ENCODE data around the gene BACH2.

DNA sequence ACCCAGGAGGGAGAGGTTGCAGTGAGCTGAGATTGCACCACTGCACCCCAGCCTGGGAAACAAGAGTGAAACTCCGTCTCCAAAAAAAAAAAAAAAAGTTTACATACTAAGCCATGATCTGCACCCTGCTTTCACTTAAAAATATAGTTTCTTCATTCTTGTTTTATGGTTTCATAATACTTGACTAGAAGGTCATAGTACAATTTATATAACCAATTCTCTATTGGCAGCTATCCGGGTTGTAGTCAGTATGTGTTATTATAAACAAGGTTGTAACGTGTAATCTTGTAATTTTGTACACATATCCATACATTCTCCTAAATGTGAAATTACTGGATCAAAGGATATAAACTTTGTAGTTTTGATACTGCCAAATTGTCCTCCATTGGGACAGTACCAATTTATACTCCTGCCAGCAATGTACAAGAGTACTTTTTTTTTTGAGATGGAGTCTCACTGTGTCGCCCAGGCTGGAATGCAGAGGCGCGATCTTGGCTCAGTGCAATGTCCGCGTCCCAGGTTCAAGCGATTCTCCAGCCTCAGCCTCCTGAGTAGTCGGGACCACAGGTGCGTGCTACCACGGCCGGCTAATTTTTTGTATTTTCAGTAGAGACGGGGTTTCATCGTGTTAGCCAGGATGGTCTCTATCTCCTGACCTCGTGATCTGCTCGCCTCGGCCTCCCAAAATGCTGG lies 257.5 kb downstream of the BACH2 start:
- TF ChIP-seq, protein P1, sequence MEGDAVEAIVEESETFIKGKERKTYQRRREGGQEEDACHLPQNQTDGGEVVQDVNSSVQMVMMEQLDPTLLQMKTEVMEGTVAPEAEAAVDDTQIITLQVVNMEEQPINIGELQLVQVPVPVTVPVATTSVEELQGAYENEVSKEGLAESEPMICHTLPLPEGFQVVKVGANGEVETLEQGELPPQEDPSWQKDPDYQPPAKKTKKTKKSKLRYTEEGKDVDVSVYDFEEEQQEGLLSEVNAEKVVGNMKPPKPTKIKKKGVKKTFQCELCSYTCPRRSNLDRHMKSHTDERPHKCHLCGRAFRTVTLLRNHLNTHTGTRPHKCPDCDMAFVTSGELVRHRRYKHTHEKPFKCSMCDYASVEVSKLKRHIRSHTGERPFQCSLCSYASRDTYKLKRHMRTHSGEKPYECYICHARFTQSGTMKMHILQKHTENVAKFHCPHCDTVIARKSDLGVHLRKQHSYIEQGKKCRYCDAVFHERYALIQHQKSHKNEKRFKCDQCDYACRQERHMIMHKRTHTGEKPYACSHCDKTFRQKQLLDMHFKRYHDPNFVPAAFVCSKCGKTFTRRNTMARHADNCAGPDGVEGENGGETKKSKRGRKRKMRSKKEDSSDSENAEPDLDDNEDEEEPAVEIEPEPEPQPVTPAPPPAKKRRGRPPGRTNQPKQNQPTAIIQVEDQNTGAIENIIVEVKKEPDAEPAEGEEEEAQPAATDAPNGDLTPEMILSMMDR (conservative IDR thresholded peaks at IDR 0.05 in 1 of 2, IDR thresholded peaks at IDR 0.05 in 1 of 2; ENCODE audit: low read depth in 1 of 2, low read length in 2 of 2) = no peak
- TF ChIP-seq EZH2 (IDR thresholded peaks at IDR 0.05; ENCODE audit: low read length, missing control alignments) = no peak

Measured in fibroblast of lung (primary cell).